A549 (cell line): Measurements from ENCODE around the gene CRB1.

Source experiments
- CTCF ChIP-seq: fragments of >200 bp; sonication (Bioruptor Twin); formaldehyde crosslinking; IDR thresholded peaks from 3 replicates; pipeline ENCODE4 v1.5.1; 2016
- TF ChIP-seq, protein P1 (sequence below): IDR thresholded peaks from 2 replicates; pipeline ENCODE4 v1.6.1; 2012

DNA sequence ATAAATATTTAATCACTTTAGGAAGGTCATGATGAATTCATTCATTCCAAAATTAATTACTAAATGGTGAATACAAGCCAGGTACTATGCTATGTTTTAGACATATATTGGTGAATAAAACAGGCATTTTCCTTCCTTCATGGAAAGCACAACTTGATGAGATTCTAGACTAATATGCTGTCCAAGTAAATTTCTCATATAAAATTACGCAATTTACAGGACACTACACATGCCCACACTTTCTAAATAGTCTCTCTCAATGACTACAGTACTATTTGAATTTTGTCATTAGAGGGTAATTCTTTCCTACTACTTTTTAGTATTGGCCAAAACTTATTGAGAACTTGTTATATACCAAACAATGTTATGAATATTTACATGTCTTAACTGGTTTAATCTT, 150.6 kb downstream of the CRB1 start:
- no peak for TF ChIP-seq CTCF
- TF ChIP-seq, protein P1, sequence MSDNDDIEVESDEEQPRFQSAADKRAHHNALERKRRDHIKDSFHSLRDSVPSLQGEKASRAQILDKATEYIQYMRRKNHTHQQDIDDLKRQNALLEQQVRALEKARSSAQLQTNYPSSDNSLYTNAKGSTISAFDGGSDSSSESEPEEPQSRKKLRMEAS, result no peak
